ENCODE measurements around the gene TTC7B. TPM values are rescaled to one million over a fixed set of nuclear protein-coding genes. Genes with fewer than 3 reads are reported as not detected.
"Not testable (repeated sequence)": the region's sequence is repeated elsewhere in the genome, so short reads cannot be mapped to it uniquely, and the experiment has no call there.

The TTC7B gene
- total RNA-seq, 2 experiments from 2014 or later, result 8.8 to 9.5 TPM

GRCh38 chr14:90842726-90843125, 26.5 kb upstream of the TTC7B start:
- peaks cover 6% of the 10 kb centered on the region for H3K36me3 Mint-ChIP-seq (ENCODE audit: low read depth)
- DNase-seq, result peak; percentile 12
- no peaks in the 10 kb centered on the region for H3K27me3 Mint-ChIP-seq
- H3K27ac Mint-ChIP-seq, result no peak overlapping the region
- ChIA-PET CTCF (no interaction called here), POLR2A (no interaction called here)
- no peak overlapping the region for H3K4me3 Mint-ChIP-seq
- H3K9me3 Mint-ChIP-seq, result peaks cover 1% of the 10 kb centered on the region
- peaks cover 11% of the 10 kb centered on the region for H3K4me1 Mint-ChIP-seq

- H3K4me3 Mint-ChIP-seq; H3K36me3 Mint-ChIP-seq (ENCODE audit: low read depth); POLR2A ChIA-PET; H3K27me3 Mint-ChIP-seq; H3K27ac Mint-ChIP-seq; CTCF ChIA-PET; H3K9me3 Mint-ChIP-seq: not testable (repeated sequence)
- peaks cover 18% of the 10 kb centered on the region for H3K4me1 Mint-ChIP-seq
- peak; percentile 4 for DNase-seq
These were observed 24.4 kb upstream of the TTC7B start for GRCh38 chr14:90840667-90841066.

GRCh38 chr14:90839889-90840266, 23.6 kb upstream of the TTC7B start:
- H3K9me3 Mint-ChIP-seq, result peaks cover 1% of the 10 kb centered on the region
- H3K36me3 Mint-ChIP-seq (ENCODE audit: low read depth), result no peaks in the 10 kb centered on the region
- ChIA-PET CTCF (no interaction called here), POLR2A (no interaction called here)
- H3K4me1 Mint-ChIP-seq, result peaks cover 23% of the 10 kb centered on the region
- DNase-seq, result peak; percentile 9
- H3K27ac Mint-ChIP-seq, result no peak overlapping the region
- H3K27me3 Mint-ChIP-seq, result no peaks in the 10 kb centered on the region
- H3K4me3 Mint-ChIP-seq, result no peak overlapping the region

- CTCF ChIA-PET, result no interaction called here
- peaks cover 1% of the 10 kb centered on the region for H3K9me3 Mint-ChIP-seq
These were observed 23.0 kb upstream of the TTC7B start for GRCh38 chr14:90839024-90839888.

GRCh38 chr14:90838531-90838930, 22.3 kb upstream of the TTC7B start:
- H3K9me3 Mint-ChIP-seq; CTCF ChIA-PET; POLR2A ChIA-PET; H3K36me3 Mint-ChIP-seq (ENCODE audit: low read depth); H3K27me3 Mint-ChIP-seq; H3K4me3 Mint-ChIP-seq; DNase-seq; H3K27ac Mint-ChIP-seq: not testable (repeated sequence)
- H3K4me1 Mint-ChIP-seq, result peaks cover 25% of the 10 kb centered on the region

More at GRCh38 chr14:90839024-90839888, 23.0 kb upstream of the TTC7B start:
- DNase-seq, result peak; percentile 9
- Mint-ChIP-seq H3K4me3 (no peak overlapping the region), H3K4me1 (peaks cover 24% of the 10 kb centered on the region), H3K27me3 (no peaks in the 10 kb centered on the region), H3K27ac (no peak overlapping the region), H3K36me3 (ENCODE audit: low read depth) (no peaks in the 10 kb centered on the region)
- POLR2A ChIA-PET, result no interaction called here

GRCh38 chr14:90837355-90837754, 21.1 kb upstream of the TTC7B start:
- H3K27ac Mint-ChIP-seq, result no peak overlapping the region
- CTCF ChIA-PET, result no interaction called here
- H3K4me1 Mint-ChIP-seq, result peaks cover 20% of the 10 kb centered on the region
- H3K9me3 Mint-ChIP-seq, result peaks cover 2% of the 10 kb centered on the region
- DNase-seq, result no peak
- POLR2A ChIA-PET, result interaction anchor here (1.0 kb wide), 1 partner anchor 9 kb away, joined by 3 read pairs; no protein-coding TSS in a partner anchor
- no peak overlapping the region for H3K4me3 Mint-ChIP-seq
- H3K36me3 Mint-ChIP-seq (ENCODE audit: low read depth), result no peaks in the 10 kb centered on the region
- H3K27me3 Mint-ChIP-seq, result peaks cover 2% of the 10 kb centered on the region

- H3K27me3 Mint-ChIP-seq, result peaks cover 2% of the 10 kb centered on the region
- no peak overlapping the region for H3K27ac Mint-ChIP-seq
- peaks cover 2% of the 10 kb centered on the region for H3K9me3 Mint-ChIP-seq
- DNase-seq, result no peak
- no peaks in the 10 kb centered on the region for H3K36me3 Mint-ChIP-seq (ENCODE audit: low read depth)
- peaks cover 20% of the 10 kb centered on the region for H3K4me1 Mint-ChIP-seq
- ChIA-PET CTCF (interaction anchor here (0.7 kb wide), 1 partner anchor 15 kb away, joined by 3 read pairs; no protein-coding TSS in a partner anchor), POLR2A (interaction anchor here (0.8 to 1.0 kb wide), 2 partner anchors 8 to 42 kb away, joined by 3 read pairs; no protein-coding TSS in a partner anchor)
- no peak overlapping the region for H3K4me3 Mint-ChIP-seq
These were observed 20.4 kb upstream of the TTC7B start for GRCh38 chr14:90836692-90837063.

- no peak overlapping the region for H3K4me3 Mint-ChIP-seq
- H3K27me3 Mint-ChIP-seq, result peaks cover 2% of the 10 kb centered on the region
- H3K9me3 Mint-ChIP-seq, result peaks cover 2% of the 10 kb centered on the region
- DNase-seq, result no peak
- CTCF ChIA-PET, result no interaction called here
- POLR2A ChIA-PET, result no interaction called here
- no peak overlapping the region for H3K27ac Mint-ChIP-seq
- H3K4me1 Mint-ChIP-seq, result peaks cover 46% of the 10 kb centered on the region
- no peaks in the 10 kb centered on the region for H3K36me3 Mint-ChIP-seq (ENCODE audit: low read depth)
These were observed 15.6 kb upstream of the TTC7B start for GRCh38 chr14:90831821-90832220.

- DNase-seq, result no peak
- H3K4me1 Mint-ChIP-seq, result peaks cover 40% of the 10 kb centered on the region
- H3K27ac Mint-ChIP-seq, result no peak overlapping the region
- CTCF ChIA-PET, result no interaction called here
- POLR2A ChIA-PET, result no interaction called here
- no peak overlapping the region for H3K4me3 Mint-ChIP-seq
- peaks cover 2% of the 10 kb centered on the region for H3K27me3 Mint-ChIP-seq
- H3K9me3 Mint-ChIP-seq, result peaks cover 2% of the 10 kb centered on the region
- peaks cover 3% of the 10 kb centered on the region for H3K36me3 Mint-ChIP-seq (ENCODE audit: low read depth)
These were observed 14.9 kb upstream of the TTC7B start for GRCh38 chr14:90830931-90831701.

- Mint-ChIP-seq H3K4me1 (peaks cover 31% of the 10 kb centered on the region), H3K36me3 (ENCODE audit: low read depth) (peaks cover 7% of the 10 kb centered on the region), H3K9me3 (peaks cover 8% of the 10 kb centered on the region), H3K27ac (peak overlapping the region; percentile 97), H3K4me3 (no peak overlapping the region), H3K27me3 (peaks cover 2% of the 10 kb centered on the region)
- POLR2A ChIA-PET, result interaction anchor here (1.3 kb wide), 1 partner anchor 19 kb away, joined by 3 read pairs; no protein-coding TSS in a partner anchor
- CTCF ChIA-PET, result no interaction called here
- DNase-seq, result no peak
These were observed 13.4 kb upstream of the TTC7B start for GRCh38 chr14:90829677-90830076.

GRCh38 chr14:90828642-90829487, 12.6 kb upstream of the TTC7B start:
- POLR2A ChIA-PET, result interaction anchor here (0.7 to 1.6 kb wide), 15 partner anchors 8 to 666 kb away, joined by 3 to 9 read pairs (median 3); partner anchors contain the start of gene DGLUCY
- peaks cover 10% of the 10 kb centered on the region for H3K9me3 Mint-ChIP-seq
- CTCF ChIA-PET, result interaction anchor here (0.8 to 1.1 kb wide), 3 partner anchors 12 to 365 kb away, joined by 3 to 6 read pairs (median 4); no protein-coding TSS in a partner anchor
- peaks cover under 1% of the 10 kb centered on the region for H3K27me3 Mint-ChIP-seq
- H3K36me3 Mint-ChIP-seq (ENCODE audit: low read depth), result peaks cover 11% of the 10 kb centered on the region
- DNase-seq, result peak; percentile 56
- peak overlapping the region; percentile 74 for H3K4me3 Mint-ChIP-seq
- H3K27ac Mint-ChIP-seq, result peak overlapping the region; percentile 97
- H3K4me1 Mint-ChIP-seq, result peaks cover 28% of the 10 kb centered on the region

- peak; percentile 95 for DNase-seq
- peaks cover 17% of the 10 kb centered on the region for H3K36me3 Mint-ChIP-seq (ENCODE audit: low read depth)
- H3K9me3 Mint-ChIP-seq, result peaks cover 17% of the 10 kb centered on the region
- CTCF ChIA-PET, result interaction anchor here (0.8 to 1.1 kb wide), 3 partner anchors 11 to 366 kb away, joined by 3 to 6 read pairs (median 4); no protein-coding TSS in a partner anchor
- peaks cover 28% of the 10 kb centered on the region for H3K4me1 Mint-ChIP-seq
- H3K4me3 Mint-ChIP-seq, result peak overlapping the region; percentile 74
- POLR2A ChIA-PET, result interaction anchor here (0.9 to 1.6 kb wide), 16 partner anchors 9 to 667 kb away, joined by 3 to 9 read pairs (median 3); partner anchors contain the start of gene DGLUCY
- H3K27me3 Mint-ChIP-seq, result no peaks in the 10 kb centered on the region
- peak overlapping the region; percentile 97 for H3K27ac Mint-ChIP-seq
These were observed 11.8 kb upstream of the TTC7B start for GRCh38 chr14:90827919-90828610.

Data from activated CD4-positive, alpha-beta memory T cell treated with anti-CD3 and anti-CD28 coated beads, Interleukin-2, amount 10 ng/mL, durations not matched to agents 7 days and 5 days (primary cell).